SJCRH30 (cell line): Measurements from ENCODE around the gene ERLEC1. TPM values are rescaled to one million over a fixed set of nuclear protein-coding genes. Genes with fewer than 3 reads are reported as not detected.
"Not testable (repeated sequence)": the region's sequence is repeated elsewhere in the genome, so short reads cannot be mapped to it uniquely, and the experiment has no call there.

ENCODE experiments used
- DNase-seq, 2 experiments: peaks; one replicate each; pipeline ENCODE4 v3.0.0-alpha.2; 2015 to 2020
- H3K27ac ChIP-seq: fragments of 250-450 bp; sonication (Bioruptor Pico); 2 replicates; pipeline ENCODE4 v1.5.1; 2020; ENCODE audit warnings: mild to moderate bottlenecking, moderate library complexity
- H3K27me3 ChIP-seq: fragments of 250-450 bp; sonication (Bioruptor Pico); 2 replicates; pipeline ENCODE4 v1.5.1; 2020; ENCODE audit warnings: mild to moderate bottlenecking, moderate library complexity
- H3K36me3 ChIP-seq: fragments of 250-450 bp; sonication (Bioruptor Pico); 2 replicates; pipeline ENCODE4 v1.5.1; 2020; ENCODE audit warnings: mild to moderate bottlenecking, moderate library complexity
- H3K4me1 ChIP-seq: fragments of 250-450 bp; sonication (Bioruptor Pico); 2 replicates; pipeline ENCODE4 v1.5.1; 2020; ENCODE audit warnings: mild to moderate bottlenecking, moderate library complexity
- H3K4me3 ChIP-seq: fragments of 250-450 bp; sonication (Bioruptor Pico); 2 replicates; pipeline ENCODE4 v1.5.1; 2020; ENCODE audit warnings: mild to moderate bottlenecking, moderate library complexity
- H3K9me3 ChIP-seq: fragments of 250-450 bp; sonication (Bioruptor Pico); replicated peaks from 2 replicates; pipeline ENCODE4 v1.5.1; 2020; ENCODE audit warnings: mild to moderate bottlenecking, moderate library complexity
- total RNA-seq: library from RNA; depleted of rRNA; stranded (reverse); fragments of >200 nt; shearing (Covaris generic); gene quantifications from 2 replicates; pipeline ENCODE4 v1.2.3, GENCODE V29; 2014

Gene ERLEC1
- total RNA-seq, 1 experiment from 2014 or later, result 51.5 TPM

DNA sequence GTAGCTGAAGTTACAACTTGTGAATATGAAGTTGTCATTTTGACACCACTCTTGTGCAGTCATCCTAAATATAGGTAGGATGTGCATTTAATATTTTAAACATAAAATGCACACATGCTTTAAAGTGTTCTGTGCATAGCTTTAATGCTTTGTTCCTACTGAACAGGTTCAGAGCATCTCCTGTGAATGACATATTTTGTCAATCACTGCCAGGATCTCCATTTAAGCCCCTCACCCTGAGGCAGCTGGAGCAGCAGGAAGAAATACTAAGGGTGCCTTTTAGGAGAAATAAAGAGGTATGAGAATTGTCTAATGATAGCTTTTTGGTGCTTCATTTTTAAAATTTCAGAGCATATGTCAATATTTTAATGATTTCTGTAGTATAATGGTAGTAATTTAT is 14.7 kb downstream of the ERLEC1 start:
- H3K4me1 ChIP-seq, result peaks cover 10% of the 10 kb centered on the region
- no peaks in the 10 kb centered on the region for H3K27me3 ChIP-seq
- H3K36me3 ChIP-seq, result peaks cover 46% of the 10 kb centered on the region
- DNase-seq, result no peak
- H3K9me3 ChIP-seq, result 0 out of 2 replicates have a peak, but pooled peaks cover 2% of the 10 kb centered on the region
- H3K27ac ChIP-seq, result no peak overlapping the region
- H3K4me3 ChIP-seq, result no peak overlapping the region

DNA sequence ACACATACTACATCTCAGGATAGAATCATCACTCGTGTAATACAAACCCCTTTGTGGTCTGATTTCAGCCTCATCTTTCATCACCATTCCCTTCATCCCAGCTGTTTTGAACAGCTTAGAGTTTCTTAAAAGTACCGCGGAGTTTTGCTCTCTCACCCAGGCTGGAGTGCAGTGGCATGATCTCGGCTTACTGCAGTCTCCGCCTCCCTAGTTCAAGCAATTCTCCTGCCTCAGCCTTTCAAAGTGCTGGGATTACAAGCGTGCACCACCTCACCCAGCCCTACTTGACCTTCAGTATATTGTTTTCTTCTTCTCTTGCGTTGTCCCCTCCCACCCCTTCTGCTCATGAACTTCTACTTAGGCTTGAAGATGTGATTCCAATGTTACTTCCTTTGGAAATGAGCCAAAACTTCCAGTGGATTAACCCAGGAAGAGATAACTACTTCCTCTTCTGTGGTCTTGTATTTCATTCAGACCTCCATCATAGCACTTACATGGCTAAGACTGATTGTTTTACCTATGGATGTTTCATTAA is 15.8 kb downstream of the ERLEC1 start:
- Histone ChIP-seq H3K27ac (no peak overlapping the region), H3K36me3 (peaks cover 39% of the 10 kb centered on the region), H3K4me3 (no peak overlapping the region), H3K27me3 (no peaks in the 10 kb centered on the region), H3K4me1 (peaks cover 10% of the 10 kb centered on the region), H3K9me3 (no peaks in the 10 kb centered on the region)
- DNase-seq, result peak; percentile 77 to 89

DNA sequence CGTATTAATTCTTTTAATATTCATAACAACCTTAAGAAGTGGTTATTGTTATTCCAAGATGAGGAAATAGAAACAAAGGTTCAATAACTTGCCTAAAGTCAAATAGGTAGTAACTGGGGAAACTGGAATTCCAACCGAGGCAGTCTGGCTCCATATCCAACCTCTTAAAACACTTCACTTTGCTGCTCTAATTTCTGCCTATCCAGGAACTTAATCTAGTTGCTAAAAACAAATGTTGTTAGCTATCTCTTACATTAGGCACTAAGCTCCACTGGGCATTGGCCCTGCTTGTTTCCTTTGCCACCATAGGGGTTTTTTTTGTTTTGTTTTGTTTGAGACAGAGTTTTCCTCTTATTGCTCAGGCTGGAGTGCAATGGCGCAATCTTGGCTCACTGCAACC is 24.8 kb downstream of the ERLEC1 start:
- Histone ChIP-seq H3K27me3 (no peaks in the 10 kb centered on the region), H3K36me3 (peaks cover 51% of the 10 kb centered on the region), H3K4me3 (no peak overlapping the region), H3K4me1 (no peaks in the 10 kb centered on the region), H3K27ac (no peak overlapping the region), H3K9me3 (no peaks in the 10 kb centered on the region)
- DNase-seq, result no peak

DNA sequence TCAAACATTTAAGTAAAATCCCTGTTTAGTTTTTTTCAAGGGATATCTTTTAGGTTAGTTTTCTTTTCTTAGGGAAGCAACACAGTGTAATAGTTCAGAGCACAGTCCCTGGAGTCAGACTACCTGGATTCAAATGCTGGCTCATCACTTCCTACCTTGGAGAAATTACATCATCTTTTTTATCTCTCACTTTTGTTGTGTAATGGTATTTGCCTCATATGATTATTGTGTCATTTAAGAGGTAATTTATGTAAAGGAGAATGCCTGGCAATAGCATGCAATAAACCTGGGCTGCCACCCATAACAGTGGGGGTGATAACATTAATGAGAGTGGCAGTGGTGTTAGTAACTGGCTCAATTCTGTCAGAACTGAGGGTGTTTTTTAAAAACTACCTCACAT is 26.3 kb downstream of the ERLEC1 start:
- peaks cover 49% of the 10 kb centered on the region for H3K36me3 ChIP-seq
- no peaks in the 10 kb centered on the region for H3K4me1 ChIP-seq
- no peak overlapping the region for H3K4me3 ChIP-seq
- no peaks in the 10 kb centered on the region for H3K27me3 ChIP-seq
- H3K27ac ChIP-seq, result no peak overlapping the region
- no peak for DNase-seq
- H3K9me3 ChIP-seq, result no peaks in the 10 kb centered on the region

DNA sequence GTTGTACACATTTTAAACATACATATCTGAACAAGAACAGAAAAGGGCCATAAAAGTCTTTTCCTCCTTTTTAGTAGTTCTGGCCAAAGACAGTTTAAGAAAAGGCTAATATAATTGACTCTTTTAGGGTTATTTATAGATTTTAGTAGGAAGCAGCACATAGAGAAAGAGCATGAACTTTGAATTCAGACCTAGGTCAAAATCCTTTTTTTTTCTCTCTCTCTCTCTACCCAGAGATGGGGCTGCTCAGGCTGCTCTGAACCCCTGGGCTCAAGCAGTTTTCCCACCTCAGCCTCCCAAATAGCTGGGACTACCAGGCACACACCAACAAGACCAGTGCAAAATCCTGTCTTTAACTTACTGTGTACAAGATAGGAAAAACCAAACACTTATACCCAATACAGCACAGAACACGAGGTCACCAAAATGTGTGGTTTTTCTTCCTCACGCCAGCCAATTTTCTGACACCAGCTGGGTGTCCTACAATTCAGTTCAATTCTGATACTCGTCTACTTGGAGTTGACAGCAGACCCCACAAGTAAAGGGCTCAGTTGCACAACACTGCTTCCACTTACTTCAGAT is 32.1 kb downstream of the ERLEC1 start:
- no peaks in the 10 kb centered on the region for H3K9me3 ChIP-seq
- no peaks in the 10 kb centered on the region for H3K4me1 ChIP-seq
- no peak for DNase-seq
- peaks cover 28% of the 10 kb centered on the region for H3K36me3 ChIP-seq
- no peak overlapping the region for H3K4me3 ChIP-seq
- no peaks in the 10 kb centered on the region for H3K27me3 ChIP-seq
- no peak overlapping the region for H3K27ac ChIP-seq

DNA sequence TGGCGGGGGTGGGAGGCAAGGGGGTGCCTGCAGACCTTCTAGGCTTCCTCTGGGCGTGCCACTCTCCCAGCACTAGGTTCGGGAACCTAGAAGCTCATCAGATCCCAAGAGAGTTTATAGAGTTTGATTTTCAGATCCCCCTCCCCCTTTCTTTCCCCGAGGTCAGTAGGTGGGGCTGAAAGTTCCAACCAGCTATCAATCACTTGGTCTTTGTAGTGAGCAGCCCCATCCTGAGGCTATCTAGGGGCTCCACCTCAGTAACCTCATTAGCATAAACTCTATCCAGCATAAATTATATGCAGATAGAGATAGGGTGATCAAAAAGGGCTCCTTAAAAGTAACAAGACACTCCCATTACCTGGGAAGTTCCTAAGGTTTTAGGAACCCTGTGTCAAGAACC is 32.8 kb downstream of the ERLEC1 start:
- Histone ChIP-seq H3K27ac (no peak overlapping the region), H3K4me3 (no peak overlapping the region), H3K4me1 (no peaks in the 10 kb centered on the region), H3K9me3 (no peaks in the 10 kb centered on the region), H3K36me3 (peaks cover 24% of the 10 kb centered on the region), H3K27me3 (no peaks in the 10 kb centered on the region)
- no peak for DNase-seq

DNA sequence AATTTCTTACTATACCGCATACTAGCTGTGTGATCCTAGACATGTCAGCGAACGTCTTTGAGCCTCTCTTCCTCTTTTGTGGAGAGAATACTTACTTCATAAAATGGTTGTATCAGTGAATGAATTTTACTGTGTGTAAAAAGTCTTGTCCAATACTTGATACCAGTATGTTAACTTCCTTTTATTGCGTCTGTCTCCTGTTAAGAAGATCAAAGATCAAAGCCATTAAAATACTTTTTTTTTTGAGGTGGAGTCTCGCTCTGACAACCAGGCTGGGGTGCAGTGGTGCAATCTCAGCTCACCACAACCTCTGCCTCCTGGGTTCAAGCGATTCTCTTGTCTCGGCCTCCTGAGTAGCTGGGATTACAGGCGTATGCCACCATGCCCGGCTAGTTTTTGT is 33.2 kb downstream of the ERLEC1 start:
- Histone ChIP-seq H3K27me3 (no peaks in the 10 kb centered on the region), H3K9me3 (no peaks in the 10 kb centered on the region), H3K36me3 (peaks cover 22% of the 10 kb centered on the region), H3K4me3 (no peak overlapping the region), H3K27ac (no peak overlapping the region), H3K4me1 (no peaks in the 10 kb centered on the region)
- DNase-seq, result no peak

DNA sequence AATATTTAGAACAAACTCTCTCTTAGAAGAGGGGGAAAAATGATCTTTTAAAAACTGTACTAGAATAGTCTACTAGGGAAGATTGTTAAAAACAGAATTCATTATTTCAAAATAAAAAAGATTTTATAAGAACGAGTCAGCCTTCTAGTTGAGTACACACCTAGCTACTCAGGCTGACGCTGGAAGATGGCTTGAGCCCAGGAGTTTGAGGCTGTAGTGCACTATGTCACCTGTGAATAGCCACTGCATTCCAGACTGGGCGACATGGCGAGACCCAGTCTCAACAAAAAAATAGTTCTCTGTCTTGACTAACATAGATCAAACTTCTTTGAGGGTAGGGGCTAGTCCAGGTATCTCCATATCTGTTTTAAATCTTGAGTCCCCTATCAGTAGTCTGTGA is 33.9 kb downstream of the ERLEC1 start:
- H3K9me3 ChIP-seq, result no peaks in the 10 kb centered on the region
- no peak overlapping the region for H3K4me3 ChIP-seq
- H3K4me1 ChIP-seq, result no peaks in the 10 kb centered on the region
- peaks cover 16% of the 10 kb centered on the region for H3K36me3 ChIP-seq
- H3K27me3 ChIP-seq, result no peaks in the 10 kb centered on the region
- DNase-seq, result no peak
- H3K27ac ChIP-seq, result no peak overlapping the region

DNA sequence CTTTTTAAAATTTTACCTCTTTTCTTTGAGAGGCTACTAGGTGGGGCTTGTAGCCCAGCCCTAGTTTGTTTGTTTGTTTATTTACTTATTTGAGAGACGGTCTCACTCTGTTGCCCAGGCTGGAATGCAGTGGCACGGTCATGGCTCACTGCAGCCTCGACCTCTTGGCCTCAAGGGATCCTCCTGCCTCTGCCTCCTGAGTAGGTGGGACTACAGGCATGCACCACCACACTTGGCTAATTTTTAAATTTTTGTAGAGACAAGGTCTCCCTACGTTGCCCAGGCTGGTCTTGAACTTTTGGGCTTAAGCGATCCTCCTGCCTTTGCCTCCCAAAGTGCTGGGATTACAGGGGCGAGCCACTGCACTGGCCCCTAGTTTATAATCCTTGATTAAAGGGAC is 35.0 kb downstream of the ERLEC1 start:
- peaks cover 14% of the 10 kb centered on the region for H3K36me3 ChIP-seq
- H3K27ac ChIP-seq, result no peak overlapping the region
- H3K27me3 ChIP-seq, result no peaks in the 10 kb centered on the region
- no peak overlapping the region for H3K4me3 ChIP-seq
- H3K4me1 ChIP-seq, result no peaks in the 10 kb centered on the region
- no peaks in the 10 kb centered on the region for H3K9me3 ChIP-seq
- DNase-seq, result no peak

DNA sequence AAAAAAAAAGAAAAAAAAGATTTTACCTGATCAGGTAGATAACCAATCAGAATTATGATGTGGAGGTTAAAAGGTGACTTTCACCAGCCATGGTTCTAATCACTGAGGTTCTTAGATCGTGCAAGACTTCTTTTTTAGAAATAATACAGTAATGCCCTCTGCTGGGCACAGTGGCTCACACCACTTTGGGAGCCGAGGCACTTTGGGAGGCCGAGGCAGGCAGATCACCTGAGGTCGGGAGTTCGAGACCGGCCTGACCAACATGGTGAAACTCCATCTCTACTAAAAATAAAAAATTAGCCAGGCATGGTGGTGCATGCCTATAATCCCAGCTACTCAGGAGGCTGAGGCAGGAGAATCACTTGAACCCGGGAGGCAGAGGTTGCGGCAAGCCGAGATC is 36.8 kb downstream of the ERLEC1 start:
- peak; percentile 22 to 47 for DNase-seq
- not testable (repeated sequence) for H3K4me1 ChIP-seq, H3K27me3 ChIP-seq, H3K27ac ChIP-seq, H3K36me3 ChIP-seq, H3K4me3 ChIP-seq, H3K9me3 ChIP-seq

DNA sequence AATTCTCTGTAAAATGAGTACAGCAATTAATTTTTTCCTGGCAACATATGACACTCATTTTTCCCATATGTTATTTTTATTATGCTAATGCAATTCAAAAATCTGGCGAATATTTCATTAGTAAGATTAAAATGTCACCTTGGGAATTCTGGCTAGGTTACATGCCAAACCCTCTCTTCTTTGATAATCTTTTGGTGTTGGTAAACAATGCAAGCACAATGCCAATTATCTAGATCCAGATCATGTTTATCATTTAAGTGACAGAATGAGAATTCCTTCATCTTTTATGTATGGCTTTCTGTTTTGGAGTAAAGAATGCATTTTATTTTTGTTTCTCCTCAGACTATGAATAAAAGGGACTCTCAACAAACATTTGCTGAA is 39.2 kb downstream of the ERLEC1 start:
- Histone ChIP-seq H3K4me3 (no peak overlapping the region), H3K27me3 (no peaks in the 10 kb centered on the region), H3K4me1 (no peaks in the 10 kb centered on the region), H3K9me3 (no peaks in the 10 kb centered on the region), H3K36me3 (no peaks in the 10 kb centered on the region), H3K27ac (no peak overlapping the region)
- no peak for DNase-seq

DNA sequence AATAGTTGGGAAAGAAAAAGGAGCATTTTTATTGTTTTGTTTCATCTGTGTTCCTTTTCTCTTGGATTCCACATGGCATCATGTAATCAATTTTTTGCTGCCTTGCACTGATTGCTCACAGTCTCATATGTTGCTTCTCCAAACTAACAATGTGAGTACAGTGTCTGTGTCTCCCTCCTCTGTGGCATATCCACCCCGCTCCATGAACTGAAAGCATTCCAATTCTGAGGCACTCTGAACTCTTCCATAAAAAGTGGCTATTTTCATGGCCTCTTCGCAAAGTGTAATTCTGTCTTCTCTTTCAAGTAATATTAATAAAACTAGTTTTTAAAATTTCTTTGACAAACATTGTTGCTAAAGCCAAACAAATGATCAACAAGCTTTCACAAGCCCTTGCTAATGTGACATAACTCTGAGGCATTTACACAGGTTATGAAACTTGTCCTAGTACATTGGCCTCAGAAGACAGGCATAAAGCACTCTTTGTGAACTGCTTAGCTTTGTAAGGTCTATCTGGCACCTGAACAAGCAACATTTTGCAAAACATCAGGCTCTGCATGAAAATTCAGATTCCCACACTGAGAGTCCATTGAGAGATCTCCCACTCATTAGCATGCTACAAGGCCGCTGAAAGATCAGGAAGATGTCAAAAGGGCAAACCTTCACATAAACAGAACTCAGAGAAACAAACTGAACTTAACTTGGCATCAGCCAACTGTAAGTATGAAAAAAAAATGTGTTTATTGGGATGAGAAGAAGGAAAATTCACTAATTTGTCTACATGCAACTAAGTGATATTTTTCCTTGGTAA is 39.9 kb downstream of the ERLEC1 start:
- no peak overlapping the region for H3K4me3 ChIP-seq
- H3K9me3 ChIP-seq, result no peaks in the 10 kb centered on the region
- H3K27me3 ChIP-seq, result no peaks in the 10 kb centered on the region
- H3K4me1 ChIP-seq, result no peaks in the 10 kb centered on the region
- no peak overlapping the region for H3K27ac ChIP-seq
- DNase-seq, result no peak
- no peaks in the 10 kb centered on the region for H3K36me3 ChIP-seq

DNA sequence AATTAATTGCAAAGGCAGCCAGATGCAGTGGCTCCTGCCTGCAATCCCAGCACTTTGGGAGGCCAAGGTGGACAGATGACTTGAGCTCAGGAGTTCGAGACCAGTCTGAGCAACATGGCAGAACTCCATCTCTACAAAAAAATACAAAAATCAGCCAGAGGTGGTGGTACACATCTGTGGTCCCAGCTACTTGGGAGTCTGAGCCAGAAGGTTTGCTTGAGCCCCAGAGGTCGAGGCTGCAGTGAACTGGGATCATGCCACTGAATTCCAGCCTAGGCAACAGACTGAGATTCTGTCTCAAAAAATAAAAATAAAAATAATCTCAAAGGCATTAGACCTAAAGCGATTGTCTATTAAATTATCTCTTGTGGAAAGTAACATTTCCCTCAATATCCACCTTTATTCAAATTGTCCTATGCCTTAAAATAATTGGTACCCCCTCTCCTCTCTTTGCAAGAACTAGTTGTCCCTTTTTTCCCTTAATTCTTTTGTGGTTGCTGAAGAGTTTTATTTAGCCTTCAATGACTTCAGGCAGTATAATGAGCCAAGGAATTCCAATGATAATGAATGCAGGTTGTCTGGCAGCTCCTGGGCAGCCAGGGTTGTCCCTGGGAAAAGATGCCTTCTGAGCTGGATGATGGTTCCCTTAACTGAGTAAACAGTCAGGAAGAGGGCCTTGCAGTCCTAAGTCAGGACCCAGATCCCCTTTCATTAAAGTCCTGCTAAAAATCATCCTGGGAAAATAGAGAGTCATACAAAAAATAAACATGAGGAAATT is 40.7 kb downstream of the ERLEC1 start:
- H3K4me3 ChIP-seq, result no peak overlapping the region
- no peak overlapping the region for H3K27ac ChIP-seq
- no peaks in the 10 kb centered on the region for H3K9me3 ChIP-seq
- H3K36me3 ChIP-seq, result no peaks in the 10 kb centered on the region
- no peaks in the 10 kb centered on the region for H3K4me1 ChIP-seq
- H3K27me3 ChIP-seq, result no peaks in the 10 kb centered on the region
- no peak for DNase-seq

DNA sequence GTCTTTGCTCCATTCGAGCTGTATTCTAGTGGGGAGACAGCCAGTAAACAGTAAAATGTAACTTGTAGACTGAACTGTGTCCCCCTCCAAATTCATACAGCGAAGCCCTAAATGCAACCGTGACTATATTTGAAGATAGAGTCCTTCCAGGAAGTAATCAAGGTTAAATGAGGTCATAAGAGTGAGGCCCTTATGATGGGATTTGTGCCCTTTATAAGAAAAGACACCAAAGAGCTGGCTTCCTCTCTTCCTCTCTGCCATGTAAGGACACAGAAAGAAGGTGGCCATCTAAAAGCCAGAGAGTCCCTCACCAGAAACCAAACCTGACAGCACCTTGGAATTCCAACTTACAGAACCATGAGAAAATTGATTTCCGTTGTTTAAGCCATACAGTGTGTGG is 41.5 kb downstream of the ERLEC1 start:
- no peaks in the 10 kb centered on the region for H3K36me3 ChIP-seq
- no peak for DNase-seq

DNA sequence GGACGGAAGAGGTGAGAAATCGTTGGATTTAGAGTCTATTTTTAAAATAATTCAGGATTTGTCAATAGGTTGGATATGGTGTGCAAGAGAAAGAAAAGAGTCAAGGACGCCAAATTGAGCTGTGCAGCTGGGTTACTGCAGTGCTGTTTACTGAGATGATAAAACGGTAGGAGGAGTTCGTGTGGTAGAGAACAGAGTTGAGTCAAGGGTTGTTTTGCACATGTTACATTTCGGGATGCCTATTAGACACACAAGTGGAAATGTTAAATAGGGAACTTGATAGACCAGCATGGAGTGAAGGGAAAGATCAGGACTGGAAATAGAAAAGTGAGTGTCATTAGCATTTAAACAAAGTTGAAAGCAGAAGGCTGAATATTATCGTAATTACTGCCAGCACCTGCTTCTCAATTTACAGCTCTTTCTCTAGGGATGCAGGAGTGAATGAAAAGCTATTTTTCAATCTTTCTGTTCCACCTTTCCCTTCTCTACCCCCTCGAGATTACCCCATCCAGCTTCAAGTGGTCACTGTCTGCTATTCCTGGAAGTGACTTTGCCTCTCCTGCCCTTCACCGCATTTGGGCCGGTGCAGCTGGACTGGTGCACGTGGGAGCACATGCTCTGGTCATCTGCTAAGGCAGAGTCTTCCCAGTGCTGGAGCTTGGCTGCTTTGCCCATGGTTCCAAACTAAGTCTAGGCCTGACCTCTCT is 42.6 kb downstream of the ERLEC1 start:
- no peaks in the 10 kb centered on the region for H3K4me1 ChIP-seq
- no peak overlapping the region for H3K27ac ChIP-seq
- no peaks in the 10 kb centered on the region for H3K9me3 ChIP-seq
- no peaks in the 10 kb centered on the region for H3K27me3 ChIP-seq
- no peak overlapping the region for H3K4me3 ChIP-seq
- no peaks in the 10 kb centered on the region for H3K36me3 ChIP-seq
- DNase-seq, result no peak

More for the DNA sequence above, 41.5 kb downstream of the ERLEC1 start:
- Histone ChIP-seq H3K27me3 (no peaks in the 10 kb centered on the region), H3K27ac (no peak overlapping the region), H3K9me3 (no peaks in the 10 kb centered on the region), H3K4me3 (no peak overlapping the region), H3K4me1 (no peaks in the 10 kb centered on the region)
